Effector memory CD8-positive, alpha-beta T cell (primary cell): Measurements from ENCODE around the gene VPS4B.
"Not testable (repeated sequence)": the region's sequence is repeated elsewhere in the genome, so short reads cannot be mapped to it uniquely, and the experiment has no call there.

Source experiments
- ATAC-seq: fragments of 150-1000 bp; cut with Tn5 transposase; replicated peaks from 2 replicates; pipeline ENCODE4 v1.10.0; 2021; ENCODE audit warnings: mild to moderate bottlenecking, moderate library complexity
- DNase-seq, 3 experiments: peaks; one replicate each; pipeline ENCODE4 v3.0.0; 2021
- H3K27ac Mint-ChIP-seq, 2 donors: one replicate each; pipeline ENCODE4 v1.8.0; 2022; ENCODE audit warnings: mild to moderate bottlenecking in 2 of 2, mixed read lengths in 2 of 2, moderate library complexity in 2 of 2
- H3K27me3 Mint-ChIP-seq, 2 donors: one replicate each; pipeline ENCODE4 v1.8.0; 2022; ENCODE audit warnings: mixed read lengths in 2 of 2
- H3K36me3 Mint-ChIP-seq: one replicate; pipeline ENCODE4 v1.8.0; 2022; ENCODE audit warnings: mild to moderate bottlenecking, moderate library complexity, mixed read lengths; ENCODE audit not compliant: insufficient read depth
- H3K4me1 Mint-ChIP-seq, 2 donors: one replicate each; pipeline ENCODE4 v1.8.0; 2022; ENCODE audit warnings: low read depth in 2 of 2, mixed read lengths in 2 of 2
- H3K4me3 Mint-ChIP-seq, 2 donors: one replicate each; pipeline ENCODE4 v1.8.0; 2022; ENCODE audit warnings: mild to moderate bottlenecking in 2 of 2, mixed read lengths in 2 of 2, moderate library complexity in 2 of 2
- H3K9me3 Mint-ChIP-seq, 2 donors: one replicate each; pipeline ENCODE4 v1.8.0; 2022; ENCODE audit warnings: mixed read lengths in 2 of 2

The VPS4B gene

GRCh38 chr18:63377275-63377980, 44.8 kb downstream of the VPS4B start:
- no peaks in the 10 kb centered on the region for H3K9me3 Mint-ChIP-seq
- H3K27me3 Mint-ChIP-seq, result no peaks in the 10 kb centered on the region
- no peaks in the 10 kb centered on the region for H3K36me3 Mint-ChIP-seq
- DNase-seq, result no peak
- peak overlapping the region in 1 of 2 donors; percentile 8 for H3K27ac Mint-ChIP-seq
- H3K4me1 Mint-ChIP-seq, result peaks cover 6 to 14% of the 10 kb centered on the region in 2 donors
- H3K4me3 Mint-ChIP-seq, result no peak overlapping the region
- ATAC-seq, result no peak

- Mint-ChIP-seq H3K4me1 (peaks cover 6 to 14% of the 10 kb centered on the region in 2 donors), H3K9me3 (no peaks in the 10 kb centered on the region), H3K4me3 (no peak overlapping the region), H3K36me3 (no peaks in the 10 kb centered on the region), H3K27me3 (no peaks in the 10 kb centered on the region), H3K27ac (no peak overlapping the region)
- ATAC-seq (no peak), DNase-seq (no peak)
Observed at GRCh38 chr18:63376538-63376937, 45.7 kb downstream of the VPS4B start.

- DNase-seq (no peak), ATAC-seq (no peak)
- Mint-ChIP-seq H3K27me3 (no peaks in the 10 kb centered on the region), H3K27ac (no peak overlapping the region), H3K9me3 (no peaks in the 10 kb centered on the region), H3K4me3 (no peak overlapping the region), H3K36me3 (no peaks in the 10 kb centered on the region), H3K4me1 (peaks cover 6 to 14% of the 10 kb centered on the region in 2 donors)
Observed at GRCh38 chr18:63374540-63374939, 47.7 kb downstream of the VPS4B start.

- no peaks in the 10 kb centered on the region for H3K9me3 Mint-ChIP-seq
- DNase-seq (no peak), ATAC-seq (no peak)
- no peaks in the 10 kb centered on the region for H3K36me3 Mint-ChIP-seq
- peaks cover 12 to 14% of the 10 kb centered on the region in 2 donors for H3K4me1 Mint-ChIP-seq
- H3K27me3 Mint-ChIP-seq, result no peaks in the 10 kb centered on the region
- no peak overlapping the region for H3K27ac Mint-ChIP-seq
- H3K4me3 Mint-ChIP-seq, result no peak overlapping the region
Observed at GRCh38 chr18:63373161-63373560, 49.1 kb downstream of the VPS4B start.

GRCh38 chr18:63368611-63369010, 53.7 kb downstream of the VPS4B start:
- peak overlapping the region; percentile 78 to 87 for H3K4me3 Mint-ChIP-seq
- H3K27me3 Mint-ChIP-seq, result no peaks in the 10 kb centered on the region
- ATAC-seq (no peak), DNase-seq (no peak)
- peaks cover 24 to 31% of the 10 kb centered on the region in 2 donors for H3K4me1 Mint-ChIP-seq
- H3K36me3 Mint-ChIP-seq, result peaks cover 8% of the 10 kb centered on the region
- H3K27ac Mint-ChIP-seq, result peak overlapping the region in 1 of 2 donors; percentile 20
- peaks cover 0 to 2% of the 10 kb centered on the region in 2 donors for H3K9me3 Mint-ChIP-seq

GRCh38 chr18:63367053-63367953, 55.0 kb downstream of the VPS4B start, which contains the start of gene KDSR:
Gene KDSR (minus strand): TSS chr18:63367206. CDS start chr18:63367118, 88 bp downstream.
- Mint-ChIP-seq H3K27ac (peak within 1 kb of the TSS; percentile 80), H3K9me3 (peaks cover 0 to 2% of the 10 kb centered on the region in 2 donors), H3K27me3 (no peaks in the 10 kb centered on the region), H3K4me3 (peak within 1 kb of the TSS; percentile 78 to 87), H3K4me1 (peaks cover 28 to 38% of the 10 kb centered on the region in 2 donors), H3K36me3 (peaks cover 8% of the 10 kb centered on the region)
- ATAC-seq (peak; percentile 77), DNase-seq (peak; percentile 73 to 80 (median 78))

GRCh38 chr18:63366213-63367052, 55.8 kb downstream of the VPS4B start:
- Mint-ChIP-seq H3K27me3 (no peaks in the 10 kb centered on the region), H3K4me3 (peak overlapping the region; percentile 78 to 87), H3K36me3 (peaks cover 12% of the 10 kb centered on the region), H3K4me1 (peaks cover 34 to 42% of the 10 kb centered on the region in 2 donors), H3K9me3 (peaks cover 0 to 2% of the 10 kb centered on the region in 2 donors), H3K27ac (peak overlapping the region; percentile 73 to 80)
- ATAC-seq, result peak; percentile 48
- peak; percentile 32 to 51 (median 40) for DNase-seq

GRCh38 chr18:63365876-63366212, 56.4 kb downstream of the VPS4B start:
- Mint-ChIP-seq H3K36me3 (peaks cover 12% of the 10 kb centered on the region), H3K4me3 (peak overlapping the region; percentile 78 to 87), H3K27ac (peak overlapping the region; percentile 73 to 80), H3K9me3 (peaks cover 0 to 2% of the 10 kb centered on the region in 2 donors), H3K27me3 (no peaks in the 10 kb centered on the region), H3K4me1 (peaks cover 34 to 42% of the 10 kb centered on the region in 2 donors)
- ATAC-seq, result no peak
- peak in 1 of 3 experiments; percentile 0 for DNase-seq

GRCh38 chr18:63363951-63364350, 58.3 kb downstream of the VPS4B start:
- Mint-ChIP-seq H3K36me3 (peaks cover 25% of the 10 kb centered on the region), H3K4me3 (no peak overlapping the region), H3K27ac (no peak overlapping the region), H3K27me3 (no peaks in the 10 kb centered on the region), H3K9me3 (peaks cover 0 to 2% of the 10 kb centered on the region in 2 donors), H3K4me1 (peaks cover 33 to 42% of the 10 kb centered on the region in 2 donors)
- ATAC-seq (peak; percentile 67), DNase-seq (peak; percentile 58 to 70 (median 60))

GRCh38 chr18:63363420-63363819, 58.9 kb downstream of the VPS4B start:
- not testable (repeated sequence) for DNase-seq

GRCh38 chr18:63356272-63356896, 65.9 kb downstream of the VPS4B start:
- H3K4me3 Mint-ChIP-seq, result no peak overlapping the region
- no peaks in the 10 kb centered on the region for H3K9me3 Mint-ChIP-seq
- no peaks in the 10 kb centered on the region for H3K27me3 Mint-ChIP-seq
- DNase-seq (no peak), ATAC-seq (no peak)
- no peaks in the 10 kb centered on the region for H3K4me1 Mint-ChIP-seq
- H3K27ac Mint-ChIP-seq, result peak overlapping the region; percentile 35 to 42
- peaks cover 66% of the 10 kb centered on the region for H3K36me3 Mint-ChIP-seq

More at GRCh38 chr18:63363420-63363819, 58.9 kb downstream of the VPS4B start:
- not testable (repeated sequence) for H3K27ac Mint-ChIP-seq, H3K27me3 Mint-ChIP-seq, H3K4me3 Mint-ChIP-seq, ATAC-seq, H3K9me3 Mint-ChIP-seq
- Mint-ChIP-seq H3K4me1 (peaks cover 28 to 37% of the 10 kb centered on the region in 2 donors), H3K36me3 (peaks cover 27% of the 10 kb centered on the region)

GRCh38 chr18:63350230-63350629, 72.0 kb downstream of the VPS4B start:
- ATAC-seq, result no peak
- H3K36me3 Mint-ChIP-seq, result peaks cover 65% of the 10 kb centered on the region
- peaks cover 0 to 2% of the 10 kb centered on the region in 2 donors for H3K4me1 Mint-ChIP-seq

More at GRCh38 chr18:63350230-63350629, 72.0 kb downstream of the VPS4B start:
- no peak for DNase-seq
- Mint-ChIP-seq H3K9me3 (no peaks in the 10 kb centered on the region), H3K27ac (no peak overlapping the region), H3K27me3 (no peaks in the 10 kb centered on the region), H3K4me3 (no peak overlapping the region)
